OCI-LY7 (cell line): ENCODE data around the gene MLN.

Source experiments
- CTCF ChIP-seq: fragments of 200-600 bp; sonication (generic); conservative IDR thresholded peaks from 2 replicates; pipeline ENCODE4 v1.5.1; 2014; ENCODE audit warnings: mild to moderate bottlenecking, antibody characterized with exemption, low read length, moderate library complexity, mixed read lengths
- EZH2phosphoT487 ChIP-seq: fragments of 200-600 bp; sonication (generic); IDR thresholded peaks from 2 replicates; pipeline ENCODE4 v1.6.1; 2018; ENCODE audit warnings: low read depth, borderline replicate concordance, mild to moderate bottlenecking, mixed run types, antibody characterized with exemption, low read length, moderate library complexity, mixed read lengths

DNA sequence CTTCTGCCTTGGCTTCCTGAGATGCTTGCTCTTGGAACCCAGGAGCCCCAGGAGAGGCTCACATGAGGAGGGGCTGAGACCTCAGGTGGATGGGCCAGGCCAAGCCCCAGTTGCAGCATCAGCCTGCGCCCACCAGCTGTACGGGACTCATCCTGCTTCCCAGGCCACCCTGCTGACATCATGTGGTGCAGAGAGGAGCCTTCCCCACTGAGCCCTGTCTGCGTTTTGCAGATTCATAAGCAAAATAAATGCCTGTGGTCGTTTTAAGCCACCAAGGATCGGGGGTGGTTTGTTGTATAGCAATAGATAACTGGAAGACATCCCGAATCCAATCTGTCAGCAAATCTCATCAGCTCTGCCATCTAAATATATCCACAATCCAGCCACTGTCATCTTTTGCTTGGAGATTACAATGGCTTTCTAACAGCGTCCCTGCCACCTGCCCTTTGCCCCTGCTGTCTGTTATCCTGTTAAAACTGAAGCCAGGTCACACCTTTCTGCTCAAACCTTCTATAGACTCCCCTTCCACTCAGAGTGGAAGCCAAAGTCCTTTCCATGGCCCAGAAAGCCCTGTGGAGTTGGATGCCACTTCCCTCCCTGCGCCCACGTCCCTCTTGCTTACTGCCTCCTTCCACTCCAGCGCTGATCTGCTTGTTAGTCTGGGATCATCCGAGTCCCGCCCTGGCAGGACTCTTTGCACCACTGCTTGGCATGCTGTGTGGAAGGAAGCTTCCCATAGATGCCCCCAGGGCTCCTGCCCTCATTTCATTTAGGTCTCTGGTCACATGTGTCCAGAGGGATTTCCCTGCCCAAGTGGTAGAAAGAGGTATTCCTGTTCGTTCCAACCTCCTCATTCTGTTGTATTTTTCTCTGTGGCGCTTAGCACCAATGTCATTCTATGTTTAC lies 24.0 kb upstream of the MLN start:
- TF ChIP-seq CTCF, result no peak
- TF ChIP-seq EZH2phosphoT487, result no peak
